LNCAP (cell line): ENCODE results near the gene SDF2.

Experiments used
- TF ChIP-seq, protein P1 (sequence below): fragments of 450-650 bp; IDR thresholded peaks from 2 replicates; pipeline ENCODE4 v1.5.1; 2017; ENCODE audit warnings: mild to moderate bottlenecking

SDF2 gene, protein sequence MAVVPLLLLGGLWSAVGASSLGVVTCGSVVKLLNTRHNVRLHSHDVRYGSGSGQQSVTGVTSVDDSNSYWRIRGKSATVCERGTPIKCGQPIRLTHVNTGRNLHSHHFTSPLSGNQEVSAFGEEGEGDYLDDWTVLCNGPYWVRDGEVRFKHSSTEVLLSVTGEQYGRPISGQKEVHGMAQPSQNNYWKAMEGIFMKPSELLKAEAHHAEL

DNA sequence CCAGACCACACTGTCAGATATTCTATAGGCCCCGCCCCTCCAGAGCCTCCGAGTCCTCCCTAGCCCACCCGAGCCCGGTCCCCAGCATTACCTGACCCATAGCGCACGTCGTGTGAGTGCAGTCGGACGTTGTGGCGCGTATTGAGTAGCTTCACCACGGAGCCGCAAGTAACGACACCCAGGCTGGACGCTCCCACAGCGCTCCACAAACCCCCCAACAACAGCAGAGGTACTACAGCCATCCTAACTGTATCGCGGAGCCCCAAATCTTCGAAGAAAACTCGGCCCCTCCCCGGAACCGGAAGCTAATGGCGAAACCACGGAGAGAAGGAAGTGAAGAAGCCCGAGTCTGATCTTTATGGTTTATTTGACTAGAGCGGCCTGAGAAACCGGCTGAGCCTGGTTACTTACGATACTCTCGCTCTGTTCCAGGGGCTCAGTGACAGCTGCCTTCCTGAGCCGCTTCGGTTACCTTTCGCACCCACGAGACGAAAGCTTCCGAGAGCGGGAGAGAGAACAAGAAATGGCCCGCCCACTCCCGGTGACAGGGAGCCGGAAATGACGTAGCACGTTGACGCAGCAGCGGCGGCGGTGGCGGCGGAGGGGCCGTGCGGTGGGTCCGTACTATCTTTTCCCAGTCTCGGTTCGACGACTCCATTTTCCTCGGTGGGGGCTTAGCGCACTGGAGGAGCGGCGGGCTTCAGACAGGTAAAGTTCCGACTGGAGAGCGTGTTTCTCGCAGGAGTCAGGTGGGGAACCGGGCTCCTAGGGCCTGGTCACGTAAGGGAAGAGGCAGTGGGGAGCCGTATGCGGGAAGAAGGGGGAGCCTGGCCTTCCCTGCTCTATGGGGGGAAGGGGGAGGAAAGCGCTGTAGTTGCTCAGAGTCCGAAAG lies at the start of gene SDF2, which contains the start of gene SUPT6H:
SDF2 (minus strand) TSS at position 272 of the 892 bp plus-strand sequence; CDS start at position 242, 30 bp downstream.
SUPT6H (plus strand) TSS at position 571 of the 892 bp plus-strand sequence. CDS start 11,197 bp downstream, outside the sequence.
- TF ChIP-seq, protein P1, sequence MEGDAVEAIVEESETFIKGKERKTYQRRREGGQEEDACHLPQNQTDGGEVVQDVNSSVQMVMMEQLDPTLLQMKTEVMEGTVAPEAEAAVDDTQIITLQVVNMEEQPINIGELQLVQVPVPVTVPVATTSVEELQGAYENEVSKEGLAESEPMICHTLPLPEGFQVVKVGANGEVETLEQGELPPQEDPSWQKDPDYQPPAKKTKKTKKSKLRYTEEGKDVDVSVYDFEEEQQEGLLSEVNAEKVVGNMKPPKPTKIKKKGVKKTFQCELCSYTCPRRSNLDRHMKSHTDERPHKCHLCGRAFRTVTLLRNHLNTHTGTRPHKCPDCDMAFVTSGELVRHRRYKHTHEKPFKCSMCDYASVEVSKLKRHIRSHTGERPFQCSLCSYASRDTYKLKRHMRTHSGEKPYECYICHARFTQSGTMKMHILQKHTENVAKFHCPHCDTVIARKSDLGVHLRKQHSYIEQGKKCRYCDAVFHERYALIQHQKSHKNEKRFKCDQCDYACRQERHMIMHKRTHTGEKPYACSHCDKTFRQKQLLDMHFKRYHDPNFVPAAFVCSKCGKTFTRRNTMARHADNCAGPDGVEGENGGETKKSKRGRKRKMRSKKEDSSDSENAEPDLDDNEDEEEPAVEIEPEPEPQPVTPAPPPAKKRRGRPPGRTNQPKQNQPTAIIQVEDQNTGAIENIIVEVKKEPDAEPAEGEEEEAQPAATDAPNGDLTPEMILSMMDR: no peak

DNA sequence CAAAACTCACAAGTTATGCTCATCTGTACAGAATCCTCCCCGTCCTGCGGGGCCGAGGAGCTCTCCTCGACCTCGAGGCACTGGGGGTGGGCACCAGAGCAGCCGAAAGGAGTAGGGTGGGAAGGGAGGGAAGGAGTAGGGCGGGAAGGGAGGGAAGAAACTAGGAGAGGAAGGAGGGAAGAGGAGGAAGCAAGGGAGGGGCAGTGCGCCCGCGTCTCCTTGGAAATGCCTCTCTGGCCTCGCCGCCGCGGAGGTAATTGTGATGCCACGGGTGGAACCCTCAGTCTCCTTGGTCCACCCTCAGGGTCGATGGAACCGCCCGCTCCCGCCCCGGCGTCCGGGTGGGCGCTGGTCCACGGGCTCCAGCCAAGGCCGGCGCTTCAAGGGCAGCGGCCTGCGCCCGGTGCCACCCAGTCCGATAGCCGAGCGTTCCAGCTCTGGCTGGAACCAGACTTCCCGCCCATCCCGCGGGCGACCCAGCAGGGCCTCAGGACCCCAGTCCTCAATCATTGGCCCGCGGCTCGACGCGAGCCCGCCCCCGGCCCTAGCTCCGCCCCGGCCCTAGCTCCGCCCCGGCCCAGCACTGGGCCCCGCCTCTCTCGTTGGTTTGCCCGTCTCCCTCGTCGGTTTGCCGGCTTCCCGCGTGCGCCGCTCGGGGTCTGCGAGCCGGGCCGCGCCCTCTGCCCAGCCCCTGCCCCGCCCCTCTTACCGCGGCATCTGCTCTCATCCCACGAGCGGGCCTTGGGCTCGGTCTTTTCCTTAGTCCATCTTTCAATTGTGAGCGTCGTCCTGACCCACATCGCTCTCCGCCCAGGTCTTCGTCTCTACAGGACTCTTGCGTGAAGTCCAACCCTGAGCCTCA lies 49.4 kb upstream of the SDF2 start:
- TF ChIP-seq, protein P1: no peak

DNA sequence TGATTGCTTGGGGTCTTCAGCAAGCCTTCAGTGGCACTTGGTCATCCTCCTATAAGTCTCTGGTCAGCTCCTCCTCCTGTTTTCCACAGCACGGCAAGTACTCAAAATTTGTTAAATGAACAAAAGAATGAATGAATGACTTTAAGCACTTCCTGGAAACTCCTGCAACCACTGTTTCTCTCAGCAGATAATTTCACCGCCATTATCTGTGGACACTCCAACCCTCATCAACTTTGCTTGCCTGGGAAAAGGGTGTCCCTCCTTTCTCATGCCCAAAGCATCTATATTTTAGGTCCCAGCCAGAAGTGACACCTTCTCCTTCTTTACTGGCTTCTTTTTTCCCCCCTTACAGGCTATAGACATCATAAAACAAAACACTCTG lies 45.6 kb upstream of the SDF2 start:
- TF ChIP-seq, protein P1: no peak

DNA sequence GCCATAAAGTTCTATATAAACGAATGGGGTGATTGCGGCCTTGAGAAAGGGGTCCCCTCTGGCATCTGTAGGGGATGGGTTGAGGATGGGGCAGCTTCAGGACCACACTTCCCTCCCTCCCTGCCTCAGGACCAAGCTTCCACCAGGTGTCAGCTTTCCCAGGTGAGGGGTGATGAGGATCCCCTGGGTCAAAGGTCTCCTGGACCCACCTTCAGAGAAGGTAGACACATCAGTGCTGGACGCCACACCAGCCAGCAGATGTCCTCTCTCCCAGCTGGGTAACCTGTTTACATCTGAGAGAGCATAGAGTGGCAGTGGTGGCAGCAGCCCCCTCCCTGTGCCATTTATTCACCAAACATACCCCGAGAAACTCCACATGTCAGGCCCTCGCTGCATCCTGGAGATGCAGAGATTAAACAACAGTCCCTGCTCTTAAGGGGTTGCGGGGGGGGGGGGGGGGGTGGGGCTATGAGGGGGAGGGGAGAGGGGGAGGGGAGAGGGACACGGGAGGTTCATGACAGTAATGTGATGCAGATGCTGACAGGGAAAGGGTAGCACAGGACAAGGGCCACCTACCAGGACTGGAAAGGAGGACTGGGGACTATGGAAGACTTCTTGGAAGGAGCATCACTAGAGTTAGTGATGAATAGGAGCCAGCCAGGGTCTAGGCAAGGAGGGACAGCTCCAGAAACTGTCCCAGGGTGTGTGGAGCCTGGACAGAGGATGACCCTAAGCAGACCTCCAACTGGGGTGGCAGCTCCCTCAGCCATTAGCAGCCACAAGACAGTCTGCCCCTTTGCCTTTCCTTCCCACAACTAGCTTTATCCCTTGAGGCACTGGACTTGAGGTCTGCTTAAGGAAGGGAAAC lies 45.0 kb upstream of the SDF2 start:
- TF ChIP-seq, protein P1: no peak

DNA sequence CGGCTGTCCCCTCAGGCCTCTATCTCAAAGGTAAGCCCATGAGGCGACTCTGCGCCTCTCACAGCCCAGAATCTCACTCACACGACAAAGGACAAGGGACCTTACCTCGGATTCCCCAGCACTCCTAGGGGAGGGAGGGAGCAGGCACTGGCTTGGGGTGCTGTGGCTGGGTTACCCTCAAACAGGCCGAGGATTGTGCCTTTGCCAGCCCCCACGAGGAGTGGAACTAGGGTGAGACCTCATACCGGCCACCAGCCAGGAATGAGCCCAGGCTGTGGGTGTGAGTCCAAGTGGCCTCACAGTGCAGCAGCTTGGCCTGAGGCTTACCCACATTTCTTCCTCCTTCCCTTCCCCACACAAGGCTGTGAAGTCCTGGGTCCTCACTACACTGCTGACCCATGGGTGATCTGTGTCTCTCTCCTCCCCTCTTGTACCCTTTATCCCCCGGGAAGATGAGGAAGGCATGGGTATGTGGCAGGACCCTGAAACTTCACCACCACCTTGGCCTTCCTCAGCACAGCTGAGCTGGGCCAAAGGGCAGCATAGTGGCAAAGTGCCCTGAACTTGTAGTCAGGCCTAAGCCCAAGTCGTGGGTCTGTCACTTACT lies 44.1 kb upstream of the SDF2 start:
- TF ChIP-seq, protein P1: no peak

DNA sequence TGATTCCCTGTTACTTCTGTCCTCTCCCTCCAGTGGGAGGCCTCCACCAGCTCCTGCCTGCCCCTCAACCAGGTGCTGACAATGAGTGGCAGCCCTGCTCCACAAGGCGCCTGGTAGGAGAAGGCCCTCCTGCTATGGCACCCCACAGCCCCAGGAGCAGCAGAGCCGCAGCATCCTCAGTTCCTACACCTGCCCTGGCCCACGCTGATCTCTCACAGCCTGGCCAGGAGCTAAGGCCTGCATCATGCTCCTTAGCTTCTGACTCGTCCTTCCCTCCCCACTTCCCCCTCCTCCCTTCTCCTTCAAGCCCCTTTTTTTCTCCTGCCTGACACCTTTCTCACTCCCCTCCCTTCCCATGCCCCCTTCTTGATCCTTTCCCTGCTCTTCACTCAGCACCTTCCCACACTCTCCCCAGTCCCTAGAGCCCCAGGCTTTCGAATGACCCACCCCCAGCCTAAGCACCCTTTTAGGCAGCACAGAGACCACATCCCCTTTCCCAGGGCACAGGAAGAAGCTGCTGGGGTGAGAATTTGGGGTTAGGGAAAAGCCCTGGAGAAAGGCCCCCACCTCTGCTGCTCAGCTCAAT lies 43.5 kb upstream of the SDF2 start:
- TF ChIP-seq, protein P1: no peak
